Activated naive CD8-positive, alpha-beta T cell treated with anti-CD3 and anti-CD28 coated beads, Interleukin-2, amount 50 U/mL, for 16 hours (primary cell): Measurements from ENCODE around the gene FADS6.
A peak's percentile ranks its signal among the peaks of the same experiment; 100 is the strongest.

Experiments
- DNase-seq: peaks from one replicate; pipeline ENCODE4 v3.0.0-alpha.2; 2020; ENCODE audit warnings: low read depth, low spot score

Gene FADS6, protein sequence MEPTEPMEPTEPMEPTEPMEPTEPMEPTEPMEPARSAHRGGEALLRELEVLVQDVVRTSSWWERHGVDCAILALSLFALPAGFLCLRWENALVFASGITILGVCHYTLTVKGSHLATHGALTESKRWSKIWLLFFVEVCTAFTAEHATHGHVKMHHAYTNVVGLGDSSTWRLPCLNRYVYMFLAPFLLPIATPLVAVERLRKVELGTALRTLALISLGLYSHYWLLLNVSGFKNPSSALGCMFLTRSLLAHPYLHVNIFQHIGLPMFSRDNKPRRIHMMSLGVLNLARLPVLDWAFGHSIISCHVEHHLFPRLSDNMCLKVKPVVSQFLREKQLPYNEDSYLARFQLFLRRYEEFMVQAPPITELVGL

GRCh38 chr17:74892974-74893911 lies at the start of gene FADS6:
TSS of gene FADS6 (minus strand) at chr17:74893633. CDS start at chr17:74893595, 38 bp downstream.
- DNase-seq, result no peak

DNA sequence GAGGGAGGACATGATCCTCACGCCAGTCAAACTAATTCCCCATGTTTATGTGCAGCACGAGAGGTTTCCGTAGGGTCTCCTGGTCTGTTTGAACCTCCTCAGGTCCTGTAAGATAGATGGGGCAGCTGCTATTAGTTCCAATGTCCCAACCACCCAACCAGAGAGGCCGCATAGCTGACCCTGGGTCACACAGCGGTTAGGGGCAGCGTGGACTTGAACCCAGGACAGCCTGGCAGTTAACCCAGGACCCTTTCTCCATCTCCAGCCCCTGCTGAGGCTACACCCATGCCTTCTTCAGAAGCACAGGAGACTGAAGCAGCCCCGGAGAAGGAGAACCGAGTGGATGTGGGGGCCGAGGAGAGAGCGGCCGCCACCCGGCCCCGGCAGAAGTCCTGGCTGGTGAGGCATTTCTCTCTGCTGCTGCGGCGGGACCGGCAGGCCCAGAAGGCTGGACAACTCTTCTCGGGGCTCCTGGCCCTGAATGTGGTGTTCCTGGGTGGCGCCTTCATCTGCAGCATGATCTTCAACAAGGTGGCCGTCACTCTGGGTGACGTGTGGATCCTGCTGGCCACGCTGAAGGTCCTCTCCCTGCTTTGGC lies 47.8 kb upstream of the FADS6 start:
- DNase-seq, result no peak

DNA sequence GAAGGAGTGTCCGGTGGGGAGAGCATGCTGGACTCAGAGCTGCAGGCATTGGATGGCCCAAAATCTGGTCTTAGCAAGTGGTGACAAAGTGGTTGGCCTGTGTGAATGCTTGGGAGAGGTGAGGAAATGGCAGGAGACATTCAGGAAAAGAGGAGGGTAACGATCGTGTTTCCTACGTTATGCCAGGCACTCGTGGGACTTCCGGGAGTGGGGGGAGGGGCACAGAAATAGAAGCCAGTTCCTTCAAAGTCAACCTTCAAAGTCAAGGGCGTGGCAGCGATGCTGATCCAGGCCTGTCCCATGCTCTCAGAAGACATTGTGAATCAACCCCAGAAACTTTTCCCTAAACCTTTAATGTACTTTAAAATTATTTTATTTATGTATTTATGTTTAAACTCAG lies 46.1 kb upstream of the FADS6 start:
- DNase-seq, result no peak

DNA sequence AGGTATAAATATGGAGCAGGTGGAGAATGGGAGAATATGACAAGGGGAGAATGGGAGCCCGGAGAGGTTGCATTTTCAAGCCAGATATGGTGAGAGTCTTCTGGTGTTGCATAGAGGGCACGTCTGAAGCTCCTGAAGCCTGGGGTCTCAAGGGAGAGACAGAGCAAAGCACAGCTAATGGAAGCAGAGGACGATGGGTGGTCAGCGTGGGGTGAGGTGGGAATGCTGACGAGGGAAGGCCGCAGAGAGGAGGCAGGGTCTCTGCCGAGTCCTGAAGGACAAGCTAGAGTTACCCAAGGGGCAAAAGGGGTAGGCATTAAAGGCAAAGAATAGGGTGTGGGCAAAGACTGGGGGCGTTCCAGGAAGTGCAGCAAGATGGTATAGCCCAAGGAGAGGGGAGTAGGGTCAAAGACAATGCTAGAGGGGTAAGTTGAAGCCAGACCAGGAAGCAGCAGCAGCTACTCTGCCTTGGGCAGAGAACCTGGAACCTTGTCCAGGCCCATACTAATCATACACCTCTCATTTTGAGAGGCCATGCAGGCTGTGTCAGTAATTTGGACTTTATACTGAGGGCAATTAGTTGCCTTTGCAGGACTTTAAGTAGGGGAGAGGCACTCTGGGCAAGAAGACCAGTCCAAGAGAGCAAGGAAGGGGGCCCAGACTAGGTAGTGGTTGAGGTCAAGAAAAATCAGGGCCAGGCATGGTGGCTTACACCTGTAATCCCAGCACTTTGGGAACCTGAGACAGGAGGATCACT lies 44.9 kb upstream of the FADS6 start:
- DNase-seq, result no peak

DNA sequence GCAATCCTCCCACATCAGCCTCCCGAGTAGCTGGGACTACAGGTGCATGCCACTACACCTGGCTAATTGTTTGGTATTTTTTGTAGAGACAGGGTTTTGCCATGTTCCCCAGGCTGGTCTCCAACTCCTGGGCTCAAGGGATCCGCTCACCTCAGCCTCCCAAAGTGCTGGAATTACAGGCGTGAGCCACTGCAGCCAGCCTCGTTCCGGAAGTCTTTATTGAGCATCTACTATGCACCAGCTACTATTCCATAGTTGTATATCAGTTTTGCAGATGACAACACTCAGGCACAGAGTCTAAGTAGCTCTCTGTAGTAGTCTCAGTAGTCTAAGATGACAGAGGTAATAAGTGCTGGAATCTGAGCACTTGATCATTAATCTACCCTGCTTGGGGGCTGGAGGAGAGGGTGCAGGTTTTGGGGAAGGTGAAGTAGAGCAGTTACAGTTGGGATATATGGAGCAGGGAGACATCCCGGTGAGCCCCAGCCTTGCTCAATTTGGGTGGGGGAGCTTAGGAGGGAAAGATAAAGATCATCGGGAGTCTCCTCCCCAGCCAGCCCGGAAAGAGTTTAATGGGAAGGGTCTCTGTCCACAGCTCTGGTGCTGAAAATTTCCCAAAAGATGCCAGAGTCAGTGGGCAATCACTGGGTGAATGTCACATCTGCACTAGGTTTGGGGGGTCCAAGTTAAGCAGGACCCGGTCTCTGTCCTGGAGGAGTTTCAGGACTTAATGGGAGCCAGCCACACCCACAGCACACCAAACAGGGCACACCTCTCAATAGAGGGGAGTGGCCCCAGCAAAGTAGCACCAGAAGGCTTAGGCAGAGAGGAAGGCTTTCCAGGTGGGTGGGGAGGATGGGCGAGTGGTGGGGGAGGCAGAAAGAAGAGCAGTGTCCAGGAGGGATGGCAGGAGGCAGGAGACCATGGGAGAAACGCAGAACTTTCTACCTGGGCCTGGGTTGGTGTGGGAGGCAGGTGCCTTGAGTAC lies 43.9 kb upstream of the FADS6 start:
- no peak for DNase-seq

DNA sequence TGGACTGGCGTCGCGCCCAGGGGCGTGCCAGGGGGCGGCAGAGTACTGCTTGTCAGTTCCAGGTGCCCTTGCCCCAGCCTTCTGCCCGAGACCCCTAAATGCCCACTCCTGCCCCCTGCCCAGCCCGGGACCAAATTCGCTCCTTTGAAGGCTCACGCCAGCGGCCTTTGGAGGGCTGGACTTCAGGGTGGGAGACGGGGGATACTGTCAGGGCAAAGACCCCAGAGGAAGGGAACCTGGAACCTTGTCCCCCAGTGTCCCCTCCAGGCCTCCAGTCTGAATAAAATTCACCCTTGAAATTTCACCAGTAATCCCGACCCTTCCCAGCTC lies 43.0 kb upstream of the FADS6 start:
- no peak for DNase-seq

GRCh38 chr17:74935585-74936469 lies 42.4 kb upstream of the FADS6 start, which contains the start of gene OTOP3:
TSS of gene OTOP3 (plus strand) at chr17:74935898. CDS start at chr17:74935922, 24 bp downstream.
- no peak for DNase-seq

DNA sequence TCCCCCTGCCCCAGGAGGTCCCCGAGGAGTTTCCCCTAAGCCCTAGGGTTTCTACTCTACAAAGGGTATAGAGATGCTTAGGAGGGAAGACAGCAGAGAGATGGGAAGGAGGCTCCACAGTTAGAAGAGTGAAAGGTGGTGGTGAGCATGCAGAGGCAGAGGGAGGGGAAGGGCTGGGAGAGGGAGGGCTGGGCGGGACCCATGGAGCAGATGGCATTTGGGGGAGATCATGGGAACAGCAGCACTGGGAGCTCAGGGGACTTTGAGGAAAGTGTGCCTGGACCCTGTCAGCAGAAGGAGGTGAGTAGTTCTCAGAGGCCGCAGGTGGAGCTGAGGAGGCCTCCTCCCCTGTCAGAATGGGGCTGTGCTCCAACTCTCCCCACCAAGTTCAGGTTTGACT lies 41.6 kb upstream of the FADS6 start:
- DNase-seq, result no peak

DNA sequence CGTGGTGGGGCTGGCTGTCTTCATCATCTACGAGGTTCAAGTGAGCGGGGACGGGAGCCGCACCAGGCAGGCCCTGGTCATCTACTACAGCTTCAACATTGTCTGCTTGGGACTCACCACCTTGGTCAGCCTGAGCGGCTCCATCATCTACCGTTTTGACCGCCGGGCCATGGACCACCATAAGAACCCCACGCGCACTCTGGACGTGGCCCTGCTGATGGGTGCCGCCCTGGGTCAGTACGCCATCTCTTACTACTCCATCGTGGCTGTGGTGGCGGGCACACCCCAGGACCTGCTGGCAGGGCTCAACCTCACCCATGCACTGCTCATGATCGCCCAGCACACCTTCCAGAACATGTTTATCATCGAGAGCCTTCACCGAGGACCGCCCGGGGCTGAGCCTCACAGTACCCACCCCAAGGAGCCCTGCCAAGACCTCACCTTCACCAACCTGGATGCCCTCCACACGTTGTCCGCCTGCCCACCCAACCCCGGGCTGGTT lies 37.2 kb upstream of the FADS6 start:
- DNase-seq, result no peak

DNA sequence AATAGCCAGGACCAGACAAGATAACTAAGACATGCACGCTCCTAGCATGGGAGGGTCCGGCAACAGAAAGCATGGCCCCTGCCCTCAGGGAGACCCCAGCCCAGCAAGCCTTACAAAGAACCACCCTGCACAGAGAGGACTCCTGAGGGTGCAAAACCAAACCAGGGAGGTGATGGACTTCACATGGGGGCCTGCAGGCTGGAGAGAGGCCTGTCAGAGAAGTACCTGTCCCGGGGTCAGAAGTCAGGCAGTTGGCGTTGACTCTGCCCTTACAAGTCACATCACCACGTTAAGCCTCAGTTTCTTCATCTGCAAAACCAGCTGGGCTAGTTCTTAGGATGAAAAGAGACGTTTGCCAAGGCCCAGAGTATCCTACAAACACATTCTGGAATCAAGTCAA lies 35.4 kb upstream of the FADS6 start:
- DNase-seq, result no peak

- no peak for DNase-seq
These were observed 31.8 kb upstream of the FADS6 start for GRCh38 chr17:74925242-74925641.

- no peak for DNase-seq
These were observed 31.0 kb upstream of the FADS6 start, which contains the start of gene OTOP2 for GRCh38 chr17:74924250-74924948. TSS of gene OTOP2 (plus strand) at chr17:74924273. CDS start at chr17:74924633, 360 bp downstream.

GRCh38 chr17:74923538-74924249 lies 30.3 kb upstream of the FADS6 start:
- DNase-seq, result peak; percentile 35

GRCh38 chr17:74922694-74923537 lies 29.5 kb upstream of the FADS6 start, which contains the start of gene USH1G:
TSS of gene USH1G (minus strand) at chr17:74923255. CDS start at chr17:74923073, 182 bp downstream.
- no peak for DNase-seq

DNA sequence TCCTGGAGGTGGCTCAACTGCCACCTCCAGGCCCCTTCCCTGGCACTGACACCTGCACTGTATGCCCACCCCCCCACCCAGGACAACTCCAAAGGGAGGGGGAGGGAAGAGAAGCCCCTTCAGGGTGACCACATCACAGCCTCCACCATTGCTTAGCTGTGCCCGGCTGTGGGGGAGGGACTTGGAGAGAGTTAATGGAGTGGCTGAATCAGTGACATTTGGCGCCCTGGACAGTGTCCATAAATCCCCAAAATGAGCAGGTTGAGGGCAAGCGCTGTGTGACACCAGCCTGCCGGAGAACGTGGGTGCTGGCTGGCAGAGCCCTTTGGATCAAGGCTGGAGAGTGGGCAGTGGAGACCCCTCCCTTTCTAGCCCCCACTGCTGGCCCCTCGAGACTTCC lies 28.7 kb upstream of the FADS6 start:
- DNase-seq, result no peak

DNA sequence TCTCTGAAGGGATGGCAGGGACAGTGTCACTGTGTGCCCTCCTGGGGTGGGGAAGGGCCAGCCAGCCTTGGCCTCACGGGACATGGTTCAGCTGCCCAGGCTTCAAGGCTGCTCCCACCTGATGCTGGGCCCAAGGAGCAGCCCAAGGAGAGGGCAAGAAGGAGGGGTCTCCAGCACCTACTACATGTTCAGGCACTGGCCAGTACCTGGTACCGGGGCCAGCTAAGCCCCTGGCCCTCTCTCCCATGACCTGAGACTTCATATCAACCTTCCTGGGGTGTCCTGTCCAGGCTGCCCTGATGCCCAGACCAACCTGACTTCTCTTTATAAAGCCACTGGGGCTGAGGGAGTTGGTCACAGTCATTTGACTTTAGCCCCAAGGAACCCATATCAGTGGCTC lies 28.3 kb upstream of the FADS6 start:
- no peak for DNase-seq
